Lower leg skin (tissue), 4 donors: Measurements from ENCODE around the gene MED10. TPM values are rescaled to one million over a fixed set of nuclear protein-coding genes. Genes with fewer than 3 reads are reported as not detected.

ENCODE experiments used
- DNase-seq, 2 donors: peaks; one replicate each; pipeline ENCODE4 v3.0.0-alpha.2; 2019; ENCODE audit warnings: low spot score in 2 of 2
- H3K4me3 ChIP-seq: fragments of 200-600 bp; sonication (generic); 2 replicates; pipeline ENCODE4 v1.5.1; 2017; ENCODE audit warnings: mild to moderate bottlenecking, low read depth; ENCODE audit not compliant: poor library complexity, severe bottlenecking
- CTCF ChIP-seq, 3 donors: fragments of 450-650 bp; IDR thresholded peaks; one replicate each; pipeline ENCODE4 v1.5.1; 2016; ENCODE audit warnings: antibody characterized with exemption in 3 of 3, mild to moderate bottlenecking in 3 of 3, moderate library complexity in 2 of 3
- POLR2A ChIP-seq, 2 donors: fragments of 450-650 bp; IDR thresholded peaks; one replicate each; pipeline ENCODE4 v1.6.1; 2016 to 2017; ENCODE audit warnings: antibody characterized with exemption in 2 of 2, mild to moderate bottlenecking in 1 of 2, moderate library complexity in 1 of 2
- WGBS, 2 donors: methylation state at CpG; one replicate each; pipeline ENCODE4 v1.1.5; 2018; 5-methylcytosine and 5-hydroxymethylcytosine counted together
- intact Hi-C: fragments of 100-400 bp; cut with DNase I; formaldehyde crosslinking; loops from one replicate; pipeline ENCODE4 v1.15.0; 2023; ENCODE audit warnings: low total_unique reads
- total RNA-seq, 4 donors: library from RNA; depleted of rRNA; stranded (reverse); fragments of >200 nt; gene quantifications; one replicate each; pipeline ENCODE4 v1.1.0, GENCODE V29; 2016

The MED10 gene
- total RNA-seq, 4 donors from 2014 or later = 18.5 to 30.4 (median 24.9) TPM

- H3K4me3 ChIP-seq = no peak overlapping the region
- DNase-seq = no peak
- TF ChIP-seq CTCF (IDR thresholded peaks at IDR 0.05) = no peak
- no peak for TF ChIP-seq POLR2A (IDR thresholded peaks at IDR 0.05)
- intact Hi-C loops = no loop called here
- 91 to 99% methylated on average over 4 of the region's 4 CpGs for WGBS, 2 donors
Observed at GRCh38 chr5:6347165-6347564, 31.2 kb downstream of the MED10 start.

GRCh38 chr5:6344593-6344989 is 33.8 kb downstream of the MED10 start:
- no peak for TF ChIP-seq POLR2A (IDR thresholded peaks at IDR 0.05)
- no peak for TF ChIP-seq CTCF (IDR thresholded peaks at IDR 0.05)
- intact Hi-C loops = no loop called here
- H3K4me3 ChIP-seq = no peak overlapping the region
- 77 to 90% methylated on average over 5 of the region's 5 CpGs for WGBS, 2 donors
- DNase-seq = no peak

GRCh38 chr5:6343951-6344592 is 34.3 kb downstream of the MED10 start:
- TF ChIP-seq CTCF (IDR thresholded peaks at IDR 0.05) = no peak
- intact Hi-C loops = no loop called here
- H3K4me3 ChIP-seq = no peak overlapping the region
- no peak for DNase-seq
- whole genome bisulfite sequencing, 2 donors = 78 to 84% methylated on average over 11 of the region's 11 CpGs

GRCh38 chr5:6342689-6343315 is 35.5 kb downstream of the MED10 start:
- TF ChIP-seq POLR2A (IDR thresholded peaks at IDR 0.05) = no peak
- TF ChIP-seq CTCF (IDR thresholded peaks at IDR 0.05) = no peak
- intact Hi-C loops = no loop called here
- no peak overlapping the region for H3K4me3 ChIP-seq
- DNase-seq = no peak
- WGBS, 2 donors = 77 to 89% methylated on average over 12 to 14 of the region's 14 CpGs

- DNase-seq = no peak
- 90 to 92% methylated on average over 1 of the region's 1 CpG for WGBS, 2 donors
- H3K4me3 ChIP-seq = no peak overlapping the region
- no peak for TF ChIP-seq CTCF (IDR thresholded peaks at IDR 0.05)
- TF ChIP-seq POLR2A (IDR thresholded peaks at IDR 0.05) = no peak
- intact Hi-C loops = no loop called here
Observed at GRCh38 chr5:6340100-6340499, 38.2 kb downstream of the MED10 start.

- no peak for TF ChIP-seq POLR2A (IDR thresholded peaks at IDR 0.05)
- TF ChIP-seq CTCF (IDR thresholded peaks at IDR 0.05) = no peak
- intact Hi-C loops = no loop called here
- H3K4me3 ChIP-seq = no peak overlapping the region
- DNase-seq = no peak
- 95 to 100% methylated on average over 4 of the region's 4 CpGs for WGBS, 2 donors
Observed at GRCh38 chr5:6338871-6339270, 39.5 kb downstream of the MED10 start.
